Heart left ventricle (tissue), 13 donors: Measurements from ENCODE around the gene MXD3.

Experiments
- POLR2A ChIP-seq, 2 donors: fragments of 450-650 bp; IDR thresholded peaks; one replicate each; pipeline ENCODE4 v1.6.1; 2017; ENCODE audit warnings: antibody characterized with exemption in 2 of 2, mild to moderate bottlenecking in 2 of 2, moderate library complexity in 2 of 2
- TF ChIP-seq, protein P1 (sequence below), 12 donors: fragments of 200-600 bp; sonication (generic) in 4 of 12; IDR thresholded peaks; one replicate each; pipeline versions ENCODE4 v1.5.0 to v1.8.0; 2018 to 2022; ENCODE audit warnings: antibody characterized with exemption in 12 of 12, mild to moderate bottlenecking in 5 of 12
- donor health status: ischemic (EF 13 %, LVEDD 7.1; RV severe dilation, severe dysfunction).
- donor health status: DM: no; HTN: yes; CAD: no.
- donor health status: DM: no; HTN: no; CAD: no.
- donor health status: ischemic (EF 25% LVEDD 6.9; RV normal size, moderate dysfunction).
- donor health status: ischemic (EF 25% LVEDD 5.7; RV mildly dilated, moderate dysfunction).
- donor health status: ischemic (EF 35%, LVEDD 5.7; RV mildly dilated, moderate dysfunction).
- donor health status: nonischemic (EF 11% LVEDD 7.7; RV severe dilation, severe dysfunction).
- donor health status: DM: yes; HTN: yes; CAD: no.
- donor health status: PGD.
- donor health status: ischemic (EF 29% LVEDD 5.4; RV normal size, mild dysfunction).
- donor health status: nonischemic (EF 23%, LVEDD 6.1; RV moderate dilation, normal function).

DNA sequence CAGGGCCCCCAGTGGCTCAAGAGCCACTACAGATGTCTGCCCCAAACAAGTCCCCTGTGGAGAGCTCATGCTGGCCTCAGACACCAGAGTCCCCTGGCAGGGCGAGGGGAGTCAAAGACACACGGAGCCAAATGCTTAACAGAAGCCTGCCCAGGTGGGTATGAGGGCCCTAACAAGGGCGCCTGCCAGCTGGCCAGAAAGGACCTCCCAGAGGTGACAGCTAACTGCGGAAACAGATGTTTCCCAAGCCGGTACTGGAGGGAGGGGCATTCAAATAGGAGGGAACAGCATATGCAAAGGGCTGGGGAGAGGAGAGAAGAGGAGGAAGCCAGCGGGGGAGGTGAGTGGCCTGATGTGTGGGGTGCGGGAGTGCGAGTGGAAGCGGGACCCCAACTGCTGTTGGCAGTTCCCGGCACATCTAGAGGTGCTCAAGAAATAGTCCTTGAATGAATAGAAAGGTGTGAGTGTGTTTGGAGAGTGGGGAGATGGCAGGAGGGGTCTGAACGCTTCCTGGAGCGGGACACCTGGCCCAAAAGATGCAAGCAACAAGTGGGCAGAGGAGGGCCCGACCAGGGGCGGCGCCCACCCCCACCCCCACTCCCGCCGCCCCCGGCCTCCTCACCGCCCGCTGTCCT is 824 bp downstream of the MXD3 start:
- TF ChIP-seq POLR2A (IDR thresholded peaks at IDR 0.05), result no peak
- TF ChIP-seq, protein P1, sequence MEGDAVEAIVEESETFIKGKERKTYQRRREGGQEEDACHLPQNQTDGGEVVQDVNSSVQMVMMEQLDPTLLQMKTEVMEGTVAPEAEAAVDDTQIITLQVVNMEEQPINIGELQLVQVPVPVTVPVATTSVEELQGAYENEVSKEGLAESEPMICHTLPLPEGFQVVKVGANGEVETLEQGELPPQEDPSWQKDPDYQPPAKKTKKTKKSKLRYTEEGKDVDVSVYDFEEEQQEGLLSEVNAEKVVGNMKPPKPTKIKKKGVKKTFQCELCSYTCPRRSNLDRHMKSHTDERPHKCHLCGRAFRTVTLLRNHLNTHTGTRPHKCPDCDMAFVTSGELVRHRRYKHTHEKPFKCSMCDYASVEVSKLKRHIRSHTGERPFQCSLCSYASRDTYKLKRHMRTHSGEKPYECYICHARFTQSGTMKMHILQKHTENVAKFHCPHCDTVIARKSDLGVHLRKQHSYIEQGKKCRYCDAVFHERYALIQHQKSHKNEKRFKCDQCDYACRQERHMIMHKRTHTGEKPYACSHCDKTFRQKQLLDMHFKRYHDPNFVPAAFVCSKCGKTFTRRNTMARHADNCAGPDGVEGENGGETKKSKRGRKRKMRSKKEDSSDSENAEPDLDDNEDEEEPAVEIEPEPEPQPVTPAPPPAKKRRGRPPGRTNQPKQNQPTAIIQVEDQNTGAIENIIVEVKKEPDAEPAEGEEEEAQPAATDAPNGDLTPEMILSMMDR (IDR thresholded peaks at IDR 0.05), result no peak
